Testis (tissue), 3 donors: Measurements from ENCODE around the gene FBXL17. TPM values are rescaled to one million over a fixed set of nuclear protein-coding genes. Genes with fewer than 3 reads are reported as not detected.
"Not testable (repeated sequence)": the region's sequence is repeated elsewhere in the genome, so short reads cannot be mapped to it uniquely, and the experiment has no call there.

Source experiments
- DNase-seq: peaks from one replicate; pipeline ENCODE4 v3.0.0-alpha.2; 2019
- H3K27ac ChIP-seq, 2 donors: fragments of 200-600 bp; sonication (generic); one replicate each; pipeline ENCODE4 v1.5.1; 2019
- H3K27me3 ChIP-seq: fragments of 200-600 bp; sonication (generic); one replicate; pipeline ENCODE4 v1.5.1; 2019
- H3K36me3 ChIP-seq: fragments of 200-600 bp; sonication (generic); one replicate; pipeline ENCODE4 v1.5.1; 2017; ENCODE audit warnings: low read depth; ENCODE audit errors: missing control alignments
- H3K4me1 ChIP-seq: fragments of 200-600 bp; sonication (generic); one replicate; pipeline ENCODE4 v1.5.1; 2019
- H3K4me3 ChIP-seq, 2 donors: fragments of 200-600 bp; sonication (generic); one replicate each; pipeline ENCODE4 v1.5.1; 2017 to 2019
- H3K9me3 ChIP-seq: fragments of 200-600 bp; sonication (generic); one replicate; pipeline ENCODE4 v1.5.1; 2017
- CTCF ChIP-seq, 3 experiments: fragments of 450-650 bp in 2 of 3; fragments of 200-600 bp in 1 of 3; sonication (generic) in 1 of 3; IDR thresholded peaks; one replicate each; pipeline ENCODE4 v1.5.1; 2016 to 2019; ENCODE audit warnings: antibody characterized with exemption in 3 of 3, mild to moderate bottlenecking in 2 of 3, moderate library complexity in 1 of 3
- POLR2A ChIP-seq: fragments of 450-650 bp; IDR thresholded peaks from one replicate; pipeline ENCODE4 v1.6.1; 2017; ENCODE audit warnings: antibody characterized with exemption, mild to moderate bottlenecking, moderate library complexity
- WGBS, 2 donors: methylation state at CpG; one replicate each; pipeline ENCODE4 v1.1.5; 2018; 5-methylcytosine and 5-hydroxymethylcytosine counted together
- intact Hi-C: fragments of 100-400 bp; cut with DNase I; formaldehyde crosslinking; loops from one replicate; pipeline ENCODE4 v1.15.1; 2023; ENCODE audit warnings: low total_unique reads
- polyA plus RNA-seq: library from polyadenylated mRNA; stranded (reverse); fragments of 350-450 nt; fragmentation: Illumina TruSeq; extraction: RNeasy Lipid Tissue Mini Kit (QIAGEN cat#74804); gene quantifications from one replicate; pipeline ENCODE4 v1.2.3, GENCODE V29; 2014; ENCODE audit warnings: low read depth, low replicate concordance; ENCODE audit not compliant: insufficient read depth
- total RNA-seq, 2 donors: library from RNA; depleted of rRNA; stranded (reverse); fragments of >200 nt; gene quantifications; one replicate each; pipeline ENCODE4 v1.2.3, GENCODE V29; 2016

The FBXL17 gene
- total and polyA plus RNA-seq, 3 donors from 2014 or later = 20.7 to 25.1 (median 22.6) TPM

- H3K9me3 ChIP-seq = no peaks in the 10 kb centered on the region
- TF ChIP-seq CTCF (IDR thresholded peaks at IDR 0.05) (no peak), POLR2A (no peak)
- no peaks in the 10 kb centered on the region for H3K36me3 ChIP-seq
- no peak for DNase-seq
- H3K4me3 ChIP-seq = no peak overlapping the region
- 78 to 82% methylated on average over 5 of the region's 5 CpGs for WGBS, 2 donors
- no peaks in the 10 kb centered on the region for H3K27me3 ChIP-seq
- no peak overlapping the region for H3K27ac ChIP-seq
- intact Hi-C loops = no loop called here
- H3K4me1 ChIP-seq = no peaks in the 10 kb centered on the region
Observed at GRCh38 chr5:108420158-108420557, 38.3 kb upstream of the FBXL17 start.

DNA sequence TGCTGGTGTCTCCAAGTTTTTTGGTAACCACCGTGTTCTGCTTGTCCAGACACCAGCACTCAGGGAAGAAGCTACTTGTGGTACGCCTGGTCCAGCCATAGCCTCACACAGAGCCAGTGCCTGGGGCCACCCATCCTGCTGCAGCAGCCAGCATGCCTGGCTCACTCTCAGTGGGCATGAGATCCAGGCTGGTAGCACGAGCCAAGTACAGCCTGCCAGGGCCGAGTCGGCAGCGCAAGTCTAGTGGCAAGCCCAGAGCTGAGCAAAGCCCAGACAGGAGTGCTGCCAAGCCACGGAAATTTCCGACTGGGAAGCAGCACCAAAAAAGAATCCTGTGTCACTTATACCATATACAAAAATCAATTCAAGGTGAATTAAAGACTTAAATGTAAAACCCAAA is 36.3 kb upstream of the FBXL17 start:
- Histone ChIP-seq H3K27ac (no peak overlapping the region), H3K9me3 (no peaks in the 10 kb centered on the region), H3K4me1 (no peaks in the 10 kb centered on the region), H3K36me3 (no peaks in the 10 kb centered on the region), H3K4me3 (no peak overlapping the region), H3K27me3 (no peaks in the 10 kb centered on the region)
- TF ChIP-seq CTCF (IDR thresholded peaks at IDR 0.05) (no peak), POLR2A (no peak)
- intact Hi-C loops = no loop called here
- DNase-seq = no peak
- 95 to 96% methylated on average over 8 of the region's 8 CpGs for WGBS, 2 donors

GRCh38 chr5:108417166-108417670 is 35.3 kb upstream of the FBXL17 start:
- no peaks in the 10 kb centered on the region for H3K27me3 ChIP-seq
- H3K27ac ChIP-seq = no peak overlapping the region
- 80 to 83% methylated on average over 5 of the region's 5 CpGs for WGBS, 2 donors
- no peak for DNase-seq
- TF ChIP-seq CTCF (IDR thresholded peaks at IDR 0.05) (no peak), POLR2A (no peak)
- H3K9me3 ChIP-seq = no peaks in the 10 kb centered on the region
- intact Hi-C loops = no loop called here
- H3K36me3 ChIP-seq = no peaks in the 10 kb centered on the region
- H3K4me3 ChIP-seq = no peak overlapping the region
- no peaks in the 10 kb centered on the region for H3K4me1 ChIP-seq

DNA sequence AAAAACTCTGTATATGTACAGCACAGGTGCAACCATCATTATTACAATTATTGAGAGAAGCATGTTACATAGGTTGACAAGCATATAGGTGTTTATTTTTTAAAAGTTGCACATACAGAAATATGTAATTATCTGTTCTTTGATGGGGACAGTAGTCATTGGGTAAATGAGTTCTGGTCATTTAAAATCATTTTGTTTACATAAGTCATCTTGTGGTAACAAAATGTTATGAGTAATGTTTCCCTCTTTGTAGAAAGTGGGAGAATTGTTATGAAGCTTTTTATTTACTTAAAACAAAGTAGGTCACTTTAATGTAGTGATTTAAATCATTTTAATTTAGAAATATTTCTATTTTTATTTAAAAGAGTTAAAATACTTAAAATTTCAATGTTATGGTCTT is 33.8 kb upstream of the FBXL17 start:
- no peak for TF ChIP-seq POLR2A
- no peak for TF ChIP-seq CTCF (IDR thresholded peaks at IDR 0.05)
- H3K9me3 ChIP-seq = no peaks in the 10 kb centered on the region
- intact Hi-C loops = no loop called here
- DNase-seq = no peak
- no peaks in the 10 kb centered on the region for H3K4me1 ChIP-seq
- no peaks in the 10 kb centered on the region for H3K36me3 ChIP-seq
- no peak overlapping the region for H3K4me3 ChIP-seq
- H3K27me3 ChIP-seq = no peaks in the 10 kb centered on the region
- no peak overlapping the region for H3K27ac ChIP-seq

- intact Hi-C loops = no loop called here
- no peak overlapping the region for H3K4me3 ChIP-seq
Observed at GRCh38 chr5:108409786-108410185, 27.9 kb upstream of the FBXL17 start.

GRCh38 chr5:108405201-108405600 is 23.3 kb upstream of the FBXL17 start:
- H3K4me3 ChIP-seq, H3K9me3 ChIP-seq, H3K27ac ChIP-seq, intact Hi-C loops, H3K4me1 ChIP-seq, DNase-seq, H3K27me3 ChIP-seq, H3K36me3 ChIP-seq: not testable (repeated sequence)
- WGBS, 2 donors = 94 to 100% methylated on average over 3 of the region's 3 CpGs

More at GRCh38 chr5:108409786-108410185, 27.9 kb upstream of the FBXL17 start:
- H3K4me1 ChIP-seq = no peaks in the 10 kb centered on the region
- no peaks in the 10 kb centered on the region for H3K36me3 ChIP-seq
- no peak for TF ChIP-seq CTCF (IDR thresholded peaks at IDR 0.05)
- no peak for TF ChIP-seq POLR2A
- H3K27me3 ChIP-seq = no peaks in the 10 kb centered on the region
- 55 to 57% methylated on average over 2 of the region's 2 CpGs for WGBS, 2 donors
- DNase-seq = no peak
- H3K9me3 ChIP-seq = no peaks in the 10 kb centered on the region
- no peak overlapping the region for H3K27ac ChIP-seq
